ENCODE results near the gene FAM107B. TPM values are rescaled to one million over a fixed set of nuclear protein-coding genes. Genes with fewer than 3 reads are reported as not detected.

The FAM107B gene
- polyA plus RNA-seq, 5 donors, result 56.0 to 102 (median 87.1) TPM

- no peak for DNase-seq
Observed at GRCh38 chr10:14502431-14502830, 272.3 kb downstream of the FAM107B start.

GRCh38 chr10:14500172-14500765 is 274.4 kb downstream of the FAM107B start:
- DNase-seq, result no peak

DNA sequence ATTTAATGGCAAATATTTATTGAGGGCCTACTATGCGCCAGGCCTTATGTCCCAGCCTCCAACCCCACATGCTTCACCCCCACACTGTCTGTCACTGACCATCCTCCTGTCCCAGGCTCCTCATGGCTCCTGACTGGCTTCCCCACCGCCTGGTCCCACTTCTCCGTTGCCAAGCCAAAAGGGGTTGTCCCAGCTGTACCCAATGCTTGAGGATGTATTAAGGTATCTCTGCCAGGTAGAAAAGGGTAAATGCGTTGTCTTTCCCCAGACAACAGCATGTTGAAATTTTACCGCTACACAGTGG is 275.1 kb downstream of the FAM107B start:
- DNase-seq, result no peak

GRCh38 chr10:14498326-14498725 is 276.4 kb downstream of the FAM107B start:
- DNase-seq, result no peak

- DNase-seq, result no peak
Observed at GRCh38 chr10:14491811-14492210, 282.9 kb downstream of the FAM107B start.

GRCh38 chr10:14489522-14490177 is 285.0 kb downstream of the FAM107B start:
- no peak for DNase-seq

DNA sequence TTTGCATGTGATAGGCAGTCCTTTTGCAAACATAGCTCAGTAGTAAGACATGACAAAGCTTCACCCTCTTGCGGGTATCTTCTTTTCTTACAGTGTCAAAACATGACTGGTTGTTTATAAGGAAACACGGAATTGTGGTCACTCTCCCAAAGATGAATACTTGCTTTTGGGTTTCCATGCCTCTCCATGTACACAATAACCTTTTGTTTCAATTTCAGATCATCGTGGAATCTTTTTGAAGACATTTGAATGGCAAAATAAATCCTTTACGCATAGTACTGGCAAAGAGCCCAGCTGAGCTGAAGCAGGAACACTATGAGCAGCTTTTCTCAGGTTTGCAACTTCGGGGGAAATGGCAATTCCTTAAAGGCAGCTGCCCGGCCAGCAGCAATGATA is 287.2 kb downstream of the FAM107B start:
- no peak for DNase-seq

DNA sequence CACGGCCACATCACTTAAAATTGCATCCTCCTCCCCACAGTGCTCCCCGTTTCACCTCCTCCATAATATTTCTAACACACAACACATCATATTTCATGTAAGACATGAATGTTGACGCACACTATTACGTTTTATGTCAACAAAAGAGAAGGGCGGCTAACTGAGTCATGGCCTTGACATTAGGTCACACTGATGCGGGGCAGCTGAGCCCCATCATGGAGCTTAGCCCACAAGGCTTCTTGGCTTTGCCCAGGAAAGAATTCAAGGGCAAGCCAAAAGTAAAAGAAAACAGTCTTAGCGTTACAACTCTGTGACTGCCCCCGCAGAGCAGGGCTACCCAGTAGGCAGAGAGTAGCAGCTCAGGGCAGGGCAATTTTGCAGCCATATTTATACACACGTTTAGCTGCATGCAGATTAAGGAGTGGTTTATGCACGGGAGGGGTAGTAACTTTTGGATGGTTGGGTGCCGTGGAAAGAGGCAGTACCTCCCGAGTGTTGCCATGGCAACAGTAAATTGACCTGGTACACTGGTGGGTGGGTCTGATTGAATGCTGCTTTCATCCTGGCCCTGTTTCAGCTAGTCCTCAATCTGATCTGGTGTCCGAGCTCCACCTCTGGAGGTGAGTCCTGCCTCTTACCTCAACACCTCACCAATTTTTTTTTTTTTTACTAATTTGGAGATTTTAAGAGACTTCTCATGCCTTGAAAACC is 287.8 kb downstream of the FAM107B start:
- no peak for DNase-seq

- no peak for DNase-seq
Observed at GRCh38 chr10:14485986-14486385, 288.7 kb downstream of the FAM107B start.

DNA sequence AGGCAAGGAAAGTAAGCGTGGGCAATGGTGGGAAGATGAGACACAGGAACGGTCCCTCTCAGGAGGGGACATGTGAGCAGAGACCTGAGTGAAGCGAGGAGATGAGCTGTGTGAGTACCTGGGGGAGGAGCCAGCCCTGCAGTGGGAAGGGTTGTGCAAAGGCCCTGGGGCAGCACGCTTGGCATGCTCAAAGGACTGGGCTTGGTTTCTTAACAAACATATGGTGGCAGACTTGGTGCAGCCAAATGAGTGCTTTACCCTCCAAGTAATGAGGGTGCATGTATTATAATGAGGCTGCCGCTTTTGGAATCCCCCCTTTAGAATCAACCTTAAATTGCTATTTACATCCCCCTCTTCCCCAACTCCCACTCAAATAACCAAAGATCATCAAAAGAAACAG is 291.3 kb downstream of the FAM107B start:
- DNase-seq, result no peak

DNA sequence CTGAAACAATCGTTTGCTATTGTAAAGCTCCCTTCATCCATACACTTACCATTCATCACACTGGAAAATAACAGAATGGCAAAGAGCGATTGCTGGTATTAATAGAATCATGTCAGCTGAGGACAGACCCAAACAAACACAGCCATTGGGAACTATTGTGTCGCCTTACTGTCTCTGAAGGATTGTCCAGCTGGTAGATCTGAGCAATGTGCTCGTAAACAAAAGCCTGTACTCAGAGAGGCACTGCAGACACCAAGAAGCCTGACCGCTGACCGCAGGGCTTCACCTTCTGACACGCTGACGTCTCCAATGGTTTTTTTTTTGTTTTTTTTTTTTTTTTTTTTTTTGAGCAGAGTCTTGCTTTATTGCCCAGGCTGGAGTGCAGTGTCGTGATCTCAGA is 292.9 kb downstream of the FAM107B start:
- DNase-seq, result no peak

GRCh38 chr10:14481014-14481413 is 293.7 kb downstream of the FAM107B start:
- DNase-seq, result no peak

GRCh38 chr10:14478604-14479003 is 296.1 kb downstream of the FAM107B start:
- DNase-seq, result peak; percentile 51 to 67

GRCh38 chr10:14478201-14478600 is 296.5 kb downstream of the FAM107B start:
- no peak for DNase-seq

- no peak for DNase-seq
Observed at GRCh38 chr10:14477408-14477710, 297.3 kb downstream of the FAM107B start.

DNA sequence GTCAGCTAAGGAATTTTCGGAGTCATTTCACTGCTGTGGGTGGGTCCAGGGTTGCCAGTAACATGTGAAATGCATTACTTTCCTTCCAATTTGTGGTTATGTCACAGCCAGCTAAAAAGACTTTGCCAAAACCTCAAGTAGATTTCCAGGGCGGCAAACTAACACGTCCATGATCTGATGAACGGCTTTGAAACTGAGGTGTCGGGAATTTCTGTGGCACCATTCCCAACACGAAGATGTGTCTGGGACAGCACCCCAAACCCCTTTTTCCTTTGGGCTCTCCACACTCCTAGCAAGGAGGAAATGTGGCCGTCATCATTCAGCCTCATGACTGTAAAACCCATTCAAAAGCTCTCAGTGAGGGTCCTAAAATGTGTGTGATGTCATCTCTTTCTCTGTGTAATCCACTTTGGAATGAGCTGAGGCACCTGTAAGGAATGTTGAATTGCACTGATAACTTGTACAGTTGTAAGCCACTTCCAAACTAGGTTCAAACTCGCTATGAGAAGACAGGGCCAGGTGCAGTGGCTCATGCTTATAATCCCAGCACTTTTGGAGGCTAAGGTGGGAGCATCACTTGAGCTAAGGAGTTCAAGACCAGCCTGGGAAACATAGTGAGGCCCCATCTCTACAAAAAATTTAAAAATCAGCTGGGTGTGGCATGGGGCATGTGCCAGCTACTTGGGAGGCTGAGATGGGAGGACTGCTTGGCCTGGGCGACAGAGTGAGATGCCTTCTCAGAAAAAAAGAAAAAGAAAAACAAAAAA is 297.9 kb downstream of the FAM107B start:
- DNase-seq, result no peak

DNA sequence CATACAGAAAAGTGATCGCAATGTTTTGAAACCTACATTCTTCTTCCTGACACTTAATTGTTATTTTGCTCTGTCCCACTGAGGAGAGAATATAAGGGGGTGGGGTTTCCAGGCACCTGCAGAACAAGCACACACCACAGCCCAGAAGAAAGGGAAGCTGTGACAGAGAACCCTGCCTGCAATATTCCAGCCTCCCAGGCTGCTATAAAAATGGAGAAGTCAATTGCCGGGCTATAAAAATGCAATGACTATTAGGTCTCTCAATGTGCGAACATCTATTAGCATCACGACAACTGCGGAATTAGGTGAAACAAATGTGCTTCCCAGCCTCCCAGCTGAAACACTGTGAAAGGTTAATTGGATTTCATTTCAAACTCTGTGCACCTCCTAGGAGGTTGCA is 298.7 kb downstream of the FAM107B start:
- no peak for DNase-seq

DNA sequence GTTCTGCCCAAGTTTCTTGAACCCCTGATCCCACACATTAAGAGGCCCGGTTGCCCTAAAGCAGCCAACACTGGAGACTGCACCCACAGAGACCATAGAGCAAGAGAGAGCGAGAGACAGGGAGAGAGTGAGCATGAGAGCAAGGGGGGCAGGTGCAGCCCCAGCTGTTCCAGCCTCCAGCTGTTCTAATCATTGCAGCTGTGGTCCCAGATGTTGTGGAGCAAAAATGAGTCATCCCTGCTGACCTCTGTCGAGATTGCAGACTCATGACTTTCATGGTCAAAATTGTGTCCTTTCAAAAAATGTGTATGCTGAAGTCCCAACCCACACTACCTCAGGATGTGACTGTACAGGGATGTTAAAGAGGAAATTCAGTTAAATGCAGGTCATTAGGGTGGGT is 300.0 kb downstream of the FAM107B start:
- no peak for DNase-seq

GRCh38 chr10:14470920-14471319 is 303.8 kb downstream of the FAM107B start:
- no peak for DNase-seq

DNA sequence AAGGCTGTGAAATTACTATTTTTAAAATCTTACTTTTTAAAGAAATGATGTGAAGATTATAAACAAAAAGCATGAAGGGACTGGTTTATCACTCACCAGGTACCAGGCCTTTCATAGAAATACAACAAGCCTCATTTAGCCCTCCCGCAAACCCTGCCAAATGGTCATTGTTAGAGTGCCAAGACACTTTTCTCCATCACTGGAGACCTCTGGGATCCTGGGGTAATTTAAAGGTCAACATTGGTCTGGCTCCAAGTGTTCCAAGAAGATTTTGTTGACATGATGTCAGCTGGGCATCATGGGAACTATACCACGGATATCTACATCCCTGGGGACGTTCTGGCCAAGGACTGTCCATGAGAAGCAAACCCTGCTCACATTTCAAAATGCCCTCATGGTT is 306.0 kb downstream of the FAM107B start:
- no peak for DNase-seq

All from right lung (tissue), 5 donors.